Keratinocyte (primary cell): ENCODE measurements around the gene USP49.

Experiments
- CTCF ChIP-seq, 3 experiments: IDR thresholded peaks in 1 of 3; conservative IDR thresholded peaks in 1 of 3; optimal IDR thresholded peaks in 1 of 3; 2 replicates in 2 of 3; 3 replicates in 1 of 3; pipeline versions ENCODE3 to v1.5.1; 2011; ENCODE audit warnings: low read length in 3 of 3, mild to moderate bottlenecking in 3 of 3, moderate library complexity in 2 of 3, control low read depth in 1 of 3, inconsistent platforms in 1 of 3; ENCODE audit not compliant: insufficient read depth in 2 of 3; ENCODE audit errors: extremely low read depth in 1 of 3
- EZH2 ChIP-seq: IDR thresholded peaks from one replicate; pipeline ENCODE4 v1.6.1; 2012; ENCODE audit warnings: inconsistent platforms, mild to moderate bottlenecking, low read length, moderate library complexity

GRCh38 chr6:41748102-41748477, 147.1 kb downstream of the USP49 start:
- no peak for TF ChIP-seq CTCF (optimal IDR thresholded peaks at IDR 0.05 in 1 of 3, IDR thresholded peaks at IDR 0.05 in 1 of 3, conservative IDR thresholded peaks at IDR 0.05 in 1 of 3; ENCODE audit: extremely low read depth in 1 of 3, insufficient read depth in 2 of 3, low read length in 3 of 3)
- no peak for TF ChIP-seq EZH2
